NCI-H1436 (cell line): ENCODE results near the gene TPSG1.
A peak's percentile ranks its signal among the peaks of the same experiment; 100 is the strongest.
"Not testable (repeated sequence)": the region's sequence is repeated elsewhere in the genome, so short reads cannot be mapped to it uniquely, and the experiment has no call there.

ENCODE experiments used
- DNase-seq: peaks from one replicate; lab custom pipeline; 2025; lab: John Stamatoyannopoulos, UW

The TPSG1 gene

DNA sequence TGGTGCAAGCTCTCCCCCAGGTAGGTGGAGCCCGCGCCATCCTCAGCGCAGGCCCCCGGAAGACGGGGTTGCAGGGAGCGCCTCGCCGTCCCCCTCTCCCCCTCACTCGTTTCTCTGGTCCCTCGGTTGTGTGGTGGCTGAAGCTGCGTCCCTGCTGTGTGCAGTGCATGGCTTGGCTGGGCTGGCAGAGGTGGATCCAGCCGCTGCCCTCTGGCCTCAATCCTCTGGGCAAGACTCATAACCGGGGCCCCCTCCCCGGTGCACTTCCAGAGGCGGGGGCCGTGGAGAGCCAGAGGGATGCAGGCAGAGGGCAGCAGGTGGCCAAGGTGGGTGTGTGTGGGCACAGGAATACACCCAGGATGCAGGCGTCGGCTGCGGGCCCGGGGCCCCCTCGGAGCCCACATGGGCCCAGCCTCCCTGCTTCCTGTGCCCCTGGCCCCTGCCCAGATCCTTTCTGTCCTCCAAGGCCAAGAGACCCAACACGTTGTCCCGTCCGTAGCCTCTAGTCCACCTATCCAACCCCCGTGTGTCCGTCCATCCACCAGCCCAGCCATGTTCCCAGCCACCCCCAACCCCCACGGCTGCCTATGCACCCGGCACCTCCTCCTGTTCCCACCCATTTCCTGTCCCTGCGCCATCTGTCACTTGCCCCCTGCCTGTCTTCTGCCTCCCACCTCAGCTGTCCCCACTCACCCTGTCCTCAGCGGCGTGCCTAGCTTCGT, 9.3 kb downstream of the TPSG1 start:
- no peak for DNase-seq

DNA sequence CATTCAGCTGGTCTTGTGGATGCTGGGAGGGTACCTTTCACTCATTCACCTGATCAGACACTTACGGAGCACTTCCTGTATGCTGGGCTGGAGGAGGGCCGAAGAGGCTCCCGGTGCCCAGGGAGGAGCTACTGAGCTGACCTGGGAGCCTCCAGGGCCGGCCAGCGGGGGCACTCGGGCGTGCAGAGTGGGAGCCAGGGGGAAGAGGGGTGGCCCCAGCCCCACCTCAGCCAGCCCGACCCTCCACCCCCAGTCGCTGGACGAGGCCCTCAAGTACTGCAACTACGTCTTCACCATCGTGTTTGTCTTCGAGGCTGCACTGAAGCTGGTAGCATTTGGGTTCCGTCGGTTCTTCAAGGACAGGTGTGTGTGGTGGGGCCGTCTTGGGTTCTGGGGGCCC, 10.3 kb downstream of the TPSG1 start:
- no peak for DNase-seq

DNA sequence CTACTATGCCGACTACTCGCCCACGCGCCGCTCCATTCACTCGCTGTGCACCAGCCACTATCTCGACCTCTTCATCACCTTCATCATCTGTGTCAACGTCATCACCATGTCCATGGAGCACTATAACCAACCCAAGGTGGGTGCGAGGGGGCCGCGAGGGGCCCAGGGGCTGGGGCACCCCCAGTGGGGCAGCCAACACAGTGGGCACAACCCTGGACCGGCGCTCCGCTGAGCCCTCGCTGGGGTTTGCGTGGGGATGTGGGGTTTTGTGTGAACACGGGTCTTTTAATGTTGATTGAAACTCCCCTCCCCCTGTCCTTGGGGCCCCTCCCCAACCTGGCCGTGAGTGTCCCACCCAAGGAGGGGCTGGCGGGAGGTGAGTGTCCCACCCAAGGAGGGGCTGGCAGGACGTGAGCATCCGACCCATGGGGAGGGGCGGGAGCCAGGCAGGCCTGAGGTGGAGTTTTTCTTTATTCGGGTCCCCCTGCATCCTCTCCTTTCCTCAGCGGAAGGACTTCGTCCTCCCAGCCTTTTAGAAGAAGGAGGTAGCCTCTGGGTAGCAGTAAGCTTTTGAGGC, 11.2 kb downstream of the TPSG1 start:
- no peak for DNase-seq

DNA sequence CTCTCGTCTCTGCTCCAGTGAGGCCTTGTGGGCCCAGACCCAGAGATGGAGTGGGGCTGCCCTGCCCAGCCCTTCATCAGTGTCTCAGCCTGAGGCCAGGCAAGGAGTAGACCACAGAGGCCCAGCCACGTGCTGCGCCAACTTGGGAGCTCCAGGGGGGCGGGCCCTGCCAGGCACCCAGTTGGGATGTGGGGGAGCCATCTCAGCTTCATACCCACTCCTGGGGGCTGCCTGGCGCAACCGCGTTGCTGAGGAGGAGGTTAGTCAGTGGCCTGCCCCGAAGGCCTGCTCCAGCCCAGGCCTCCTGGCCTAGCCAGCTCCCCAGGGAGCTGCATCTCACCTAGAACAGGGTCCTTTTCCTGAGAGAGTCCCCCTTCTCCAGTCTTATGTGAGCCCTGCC, 11.8 kb downstream of the TPSG1 start:
- DNase-seq: no peak

DNA sequence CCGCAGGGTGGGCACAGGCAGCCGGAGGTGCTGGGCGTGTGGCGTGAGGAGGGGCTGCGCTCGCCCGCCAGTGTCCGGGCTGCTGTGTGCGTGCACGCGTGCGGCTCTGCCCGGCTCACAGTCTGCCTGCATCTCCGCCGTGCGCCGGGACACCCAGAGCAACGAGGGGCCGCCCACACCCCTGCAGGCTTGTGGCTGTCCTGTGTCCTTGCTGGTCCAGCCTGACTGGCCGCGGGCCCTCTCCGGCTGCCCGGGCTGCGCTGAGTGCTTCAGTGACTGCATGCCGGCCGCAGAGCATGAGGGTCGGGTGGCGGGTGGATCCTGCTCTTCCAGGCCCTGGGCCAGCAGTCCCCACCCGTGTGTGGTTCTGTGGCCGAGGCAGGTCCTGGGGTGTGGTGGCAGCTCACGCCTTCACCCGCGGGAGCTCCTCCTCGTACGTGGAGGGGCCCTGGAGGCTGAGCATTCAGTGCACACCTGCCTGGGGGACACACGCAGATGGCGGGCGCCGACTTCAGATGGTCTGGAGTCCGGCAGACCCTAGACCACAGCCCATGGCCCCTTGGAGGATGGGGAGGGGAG, 12.4 kb downstream of the TPSG1 start:
- DNase-seq: no peak

DNA sequence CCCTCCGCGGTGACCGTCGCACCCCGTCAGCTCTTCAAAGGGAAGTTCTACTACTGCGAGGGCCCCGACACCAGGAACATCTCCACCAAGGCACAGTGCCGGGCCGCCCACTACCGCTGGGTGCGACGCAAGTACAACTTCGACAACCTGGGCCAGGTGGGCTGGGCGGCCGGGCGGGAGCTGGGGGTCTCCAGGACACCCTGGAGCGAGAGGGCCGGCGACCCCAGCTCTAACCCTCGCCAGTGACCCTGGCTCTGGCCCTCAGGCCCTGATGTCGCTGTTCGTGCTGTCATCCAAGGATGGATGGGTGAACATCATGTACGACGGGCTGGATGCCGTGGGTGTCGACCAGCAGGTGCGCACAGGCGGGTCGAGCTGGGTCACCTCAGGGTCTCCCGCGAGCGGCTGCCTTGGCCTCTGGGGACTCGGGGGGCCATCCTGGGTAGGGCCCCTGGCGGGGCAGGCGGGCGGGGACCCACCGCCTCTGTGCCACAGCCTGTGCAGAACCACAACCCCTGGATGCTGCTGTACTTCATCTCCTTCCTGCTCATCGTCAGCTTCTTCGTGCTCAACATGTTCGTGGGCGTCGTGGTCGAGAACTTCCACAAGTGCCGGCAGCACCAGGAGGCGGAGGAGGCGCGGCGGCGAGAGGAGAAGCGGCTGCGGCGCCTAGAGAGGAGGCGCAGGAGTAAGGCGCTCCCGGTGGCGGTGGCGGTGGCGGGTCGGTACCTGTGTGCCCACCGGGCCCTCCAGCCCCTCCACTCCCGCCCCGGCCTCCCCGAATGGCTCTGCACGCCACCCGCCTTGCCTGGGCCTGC, 13.4 kb downstream of the TPSG1 start:
- no peak for DNase-seq

DNA sequence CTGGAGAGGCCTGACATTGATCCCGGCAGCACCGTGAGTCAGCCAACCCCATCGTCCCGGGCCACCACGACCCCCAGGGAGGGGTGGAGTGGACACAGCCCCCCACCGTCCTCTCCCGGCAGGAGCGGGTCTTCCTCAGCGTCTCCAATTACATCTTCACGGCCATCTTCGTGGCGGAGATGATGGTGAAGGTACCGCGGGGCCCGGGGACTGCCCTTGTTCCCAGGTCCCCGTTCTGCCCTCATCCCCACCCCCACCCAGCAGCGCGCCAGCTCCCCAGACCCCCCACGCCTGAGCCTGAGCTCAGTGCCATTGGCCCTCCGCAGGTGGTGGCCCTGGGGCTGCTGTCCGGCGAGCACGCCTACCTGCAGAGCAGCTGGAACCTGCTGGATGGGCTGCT, 14.6 kb downstream of the TPSG1 start:
- DNase-seq: no peak

DNA sequence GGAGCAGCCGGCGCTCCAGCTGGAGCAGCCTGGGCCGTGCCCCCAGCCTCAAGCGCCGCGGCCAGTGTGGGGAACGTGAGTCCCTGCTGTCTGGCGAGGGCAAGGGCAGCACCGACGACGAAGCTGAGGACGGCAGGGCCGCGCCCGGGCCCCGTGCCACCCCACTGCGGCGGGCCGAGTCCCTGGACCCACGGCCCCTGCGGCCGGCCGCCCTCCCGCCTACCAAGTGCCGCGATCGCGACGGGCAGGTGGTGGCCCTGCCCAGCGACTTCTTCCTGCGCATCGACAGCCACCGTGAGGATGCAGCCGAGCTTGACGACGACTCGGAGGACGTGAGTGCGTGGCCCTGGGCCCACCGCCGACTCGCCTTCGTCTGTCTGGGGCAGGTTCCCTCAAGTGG, 16.0 kb downstream of the TPSG1 start:
- DNase-seq: no peak

DNA sequence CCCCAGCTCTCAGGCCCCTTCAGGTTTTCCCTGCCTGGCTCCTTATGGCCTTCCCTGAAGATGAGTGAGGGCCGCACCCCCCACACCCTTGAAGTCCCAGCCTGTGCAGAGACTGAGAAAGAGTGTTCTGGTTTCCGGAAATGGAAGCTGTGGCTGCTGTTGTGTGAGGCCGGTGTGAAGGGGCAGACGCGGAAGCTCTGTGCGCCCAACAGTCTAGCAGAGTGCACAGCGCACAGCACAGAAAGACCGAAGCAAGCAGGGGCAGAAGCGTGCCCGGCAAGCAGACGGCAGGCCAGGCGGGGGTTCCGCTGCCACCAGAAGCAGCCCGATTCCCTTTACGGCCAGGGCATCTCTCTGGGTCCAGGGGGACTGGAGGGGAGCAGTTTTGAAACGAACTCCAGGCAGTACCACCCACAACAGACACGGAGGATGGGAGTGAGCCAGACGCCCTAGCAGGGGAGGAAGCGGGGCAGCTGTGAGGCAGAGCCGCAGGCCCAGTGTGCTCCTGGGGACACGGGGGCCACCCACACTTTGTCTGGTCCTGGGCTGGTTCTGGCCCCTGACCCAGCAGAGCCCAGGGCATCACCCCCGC, 16.7 kb downstream of the TPSG1 start:
- no peak for DNase-seq

DNA sequence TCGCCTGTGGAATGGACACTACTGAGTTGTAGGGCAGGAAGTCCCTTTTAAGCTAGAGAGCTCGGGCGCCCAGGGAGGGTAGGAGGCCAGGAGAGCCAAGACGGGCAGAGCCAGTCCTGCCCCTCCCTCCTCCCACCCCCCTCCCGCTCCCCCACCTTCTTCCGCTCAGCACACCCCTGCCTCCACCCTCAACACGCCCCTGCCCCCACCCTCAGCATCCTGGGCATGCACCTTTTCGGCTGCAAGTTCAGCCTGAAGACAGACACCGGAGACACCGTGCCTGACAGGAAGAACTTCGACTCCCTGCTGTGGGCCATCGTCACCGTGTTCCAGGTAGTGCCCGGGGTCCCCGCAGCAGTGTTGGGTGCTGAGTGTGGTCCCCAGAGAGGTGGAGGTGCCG, 18.3 kb downstream of the TPSG1 start:
- no peak for DNase-seq

DNA sequence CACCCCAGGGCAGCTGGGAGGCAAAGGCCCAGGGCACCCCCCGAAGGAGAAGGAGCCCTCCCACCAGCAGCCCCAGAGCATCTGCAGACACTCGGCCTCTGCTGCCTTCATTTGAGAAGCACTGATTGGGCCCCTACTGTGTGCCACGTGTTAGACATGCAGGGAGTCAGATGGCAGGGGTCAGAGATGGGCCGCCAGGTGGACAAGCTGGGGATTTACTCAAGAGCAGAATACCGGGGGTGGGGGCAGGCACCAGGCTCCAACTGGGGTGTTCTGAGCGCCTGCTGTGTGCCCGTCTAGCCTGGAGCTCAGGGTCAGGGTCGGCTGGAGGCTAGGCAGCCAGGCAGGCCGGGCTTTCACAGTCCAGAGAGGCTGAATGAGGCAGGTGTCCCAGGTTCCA, 18.7 kb downstream of the TPSG1 start:
- DNase-seq: no peak

DNA sequence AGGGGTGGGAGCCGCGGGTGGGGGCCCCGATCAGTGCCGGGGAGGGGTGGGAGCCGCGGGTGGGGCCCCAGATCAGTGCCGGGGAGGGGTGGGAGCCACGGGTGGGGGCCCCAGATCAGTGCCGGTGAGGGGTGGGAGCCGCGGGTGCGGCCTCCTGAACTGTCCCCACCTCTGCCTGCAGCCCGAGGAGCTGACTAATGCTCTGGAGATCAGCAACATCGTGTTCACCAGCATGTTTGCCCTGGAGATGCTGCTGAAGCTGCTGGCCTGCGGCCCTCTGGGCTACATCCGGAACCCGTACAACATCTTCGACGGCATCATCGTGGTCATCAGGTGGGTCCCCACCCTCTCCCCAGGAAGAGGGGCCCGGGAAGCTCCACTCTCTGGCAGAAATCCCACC, 20.1 kb downstream of the TPSG1 start:
- no peak for DNase-seq

DNA sequence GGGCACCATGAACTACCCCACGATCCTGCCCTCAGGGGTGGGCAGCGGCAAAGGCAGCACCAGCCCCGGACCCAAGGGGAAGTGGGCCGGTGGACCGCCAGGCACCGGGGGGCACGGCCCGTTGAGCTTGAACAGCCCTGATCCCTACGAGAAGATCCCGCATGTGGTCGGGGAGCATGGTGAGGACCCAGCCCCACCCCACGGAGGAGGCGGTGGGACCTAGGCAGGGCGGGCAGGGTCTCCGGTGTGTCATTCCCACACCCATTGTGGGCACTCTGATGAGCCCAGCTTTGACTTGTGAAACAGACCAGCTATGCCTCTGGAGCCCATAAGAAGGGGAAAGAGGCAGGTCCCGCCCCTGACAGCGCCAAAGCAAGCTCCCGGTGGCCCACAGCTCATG, 22.8 kb downstream of the TPSG1 start:
- DNase-seq: no peak

DNA sequence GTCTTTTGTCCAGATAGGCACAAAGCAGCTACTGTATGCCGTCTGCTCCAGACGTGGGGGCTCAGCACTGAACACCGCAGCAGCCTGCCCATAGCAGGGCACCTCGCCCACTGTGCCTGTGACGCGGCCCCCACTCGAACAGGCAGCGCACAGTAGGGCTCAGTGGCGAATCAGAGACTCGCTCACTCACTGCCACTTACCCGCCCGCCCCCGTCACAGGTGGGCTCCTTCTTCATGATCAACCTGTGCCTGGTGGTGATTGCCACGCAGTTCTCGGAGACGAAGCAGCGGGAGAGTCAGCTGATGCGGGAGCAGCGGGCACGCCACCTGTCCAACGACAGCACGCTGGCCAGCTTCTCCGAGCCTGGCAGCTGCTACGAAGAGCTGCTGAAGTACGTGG, 23.6 kb downstream of the TPSG1 start:
- no peak for DNase-seq

DNA sequence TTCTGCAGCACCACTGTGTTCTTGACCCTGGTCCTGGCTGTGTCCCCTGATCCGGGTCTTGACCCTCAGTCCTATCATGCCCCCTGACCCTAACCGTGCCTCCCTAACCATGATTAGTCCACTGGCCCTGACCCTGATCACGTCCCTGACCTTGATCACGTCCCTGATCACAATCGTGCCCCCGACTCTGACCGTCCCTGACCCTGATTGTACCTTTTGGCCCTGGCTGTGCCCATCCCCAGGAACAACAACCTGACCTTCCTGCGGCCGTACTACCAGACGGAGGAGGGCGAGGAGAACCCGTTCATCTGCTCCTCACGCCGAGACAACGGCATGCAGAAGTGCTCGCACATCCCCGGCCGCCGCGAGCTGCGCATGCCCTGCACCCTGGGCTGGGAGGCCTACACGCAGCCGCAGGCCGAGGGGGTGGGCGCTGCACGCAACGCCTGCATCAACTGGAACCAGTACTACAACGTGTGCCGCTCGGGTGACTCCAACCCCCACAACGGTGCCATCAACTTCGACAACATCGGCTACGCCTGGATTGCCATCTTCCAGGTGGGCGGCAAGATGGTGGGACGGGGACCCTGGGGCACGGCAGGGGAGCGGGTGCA, 24.9 kb downstream of the TPSG1 start:
- DNase-seq: no peak

DNA sequence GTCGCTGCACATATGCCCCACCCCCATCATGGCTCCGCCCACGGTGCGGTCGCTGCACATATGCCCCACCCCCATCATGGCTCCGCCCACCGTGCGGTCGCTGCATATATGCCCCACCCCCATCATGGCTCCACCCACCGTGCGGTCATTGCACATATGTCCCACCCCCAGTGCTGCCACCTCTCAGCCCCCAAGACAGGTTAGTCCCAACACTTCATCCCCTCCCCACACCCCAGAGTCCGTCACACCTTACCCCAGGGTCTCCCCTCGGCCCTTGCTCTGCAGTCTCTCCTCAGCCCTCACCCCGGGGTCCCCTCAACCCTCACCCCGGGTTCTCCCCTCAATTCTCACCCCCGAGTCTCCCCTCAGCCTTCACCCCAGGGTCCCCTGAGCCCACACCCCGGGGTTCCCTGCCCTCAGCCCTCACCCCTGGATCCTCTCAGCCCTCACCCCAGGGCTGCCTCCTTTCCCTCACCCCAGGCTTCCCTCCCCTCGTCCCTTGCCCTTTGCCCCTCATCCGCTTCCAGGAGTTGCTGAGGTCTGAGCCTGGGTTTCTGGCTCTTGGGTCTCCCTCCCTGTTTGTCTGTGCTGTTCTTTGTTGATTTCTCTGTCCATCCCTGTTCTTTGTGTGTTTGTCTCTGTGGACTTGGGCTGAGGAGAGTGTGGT, 25.6 kb downstream of the TPSG1 start:
- no peak for DNase-seq

DNA sequence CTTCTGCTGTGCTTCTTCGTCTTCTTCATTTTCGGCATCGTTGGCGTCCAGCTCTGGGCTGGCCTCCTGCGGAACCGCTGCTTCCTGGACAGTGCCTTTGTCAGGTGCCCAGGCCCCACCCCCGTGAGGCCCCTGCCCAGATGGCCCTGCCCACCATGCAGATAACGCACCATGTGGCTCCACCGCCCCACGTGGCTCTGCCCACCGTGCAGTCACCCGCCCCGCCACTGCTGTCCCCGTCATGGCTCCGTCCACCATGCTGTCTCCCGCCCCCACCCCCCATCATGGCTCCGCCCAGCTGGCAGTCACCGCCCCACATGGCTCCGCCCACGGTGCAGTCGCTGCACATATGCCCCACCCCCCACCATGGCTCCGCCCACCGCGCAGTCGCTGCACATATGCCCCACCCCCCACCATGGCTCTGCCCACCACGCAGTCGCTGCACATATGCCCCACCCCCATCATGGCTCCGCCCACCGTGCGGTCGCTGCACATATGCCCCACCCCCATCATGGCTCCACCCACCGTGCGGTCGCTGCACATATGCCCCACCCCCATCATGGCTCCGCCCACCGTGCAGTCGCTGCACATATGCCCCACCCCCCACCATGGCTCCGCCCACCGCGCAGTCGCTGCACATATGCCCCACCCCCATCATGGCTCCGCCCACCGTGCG, 26.3 kb downstream of the TPSG1 start:
- not testable (repeated sequence) for DNase-seq

DNA sequence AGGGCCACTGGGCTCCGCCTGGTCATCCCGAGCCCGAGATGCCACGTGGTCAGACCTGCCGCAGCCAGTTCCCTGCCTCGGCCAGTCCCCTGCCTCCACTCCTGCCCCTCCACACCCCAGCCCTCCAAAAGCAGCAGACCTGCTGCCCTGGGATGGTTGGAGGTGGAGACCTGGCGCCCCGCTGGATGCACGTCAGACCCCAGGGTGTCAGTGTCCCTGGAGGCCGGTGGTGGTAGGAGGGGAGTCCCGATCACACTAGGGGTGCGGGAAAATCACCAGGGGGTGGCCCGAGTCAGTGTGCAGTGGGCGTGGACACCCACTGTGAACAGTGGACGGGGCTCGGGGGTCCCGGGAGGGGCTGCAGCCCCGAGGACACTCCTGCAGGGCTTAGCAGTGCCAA, 26.9 kb downstream of the TPSG1 start:
- no peak for DNase-seq

DNA sequence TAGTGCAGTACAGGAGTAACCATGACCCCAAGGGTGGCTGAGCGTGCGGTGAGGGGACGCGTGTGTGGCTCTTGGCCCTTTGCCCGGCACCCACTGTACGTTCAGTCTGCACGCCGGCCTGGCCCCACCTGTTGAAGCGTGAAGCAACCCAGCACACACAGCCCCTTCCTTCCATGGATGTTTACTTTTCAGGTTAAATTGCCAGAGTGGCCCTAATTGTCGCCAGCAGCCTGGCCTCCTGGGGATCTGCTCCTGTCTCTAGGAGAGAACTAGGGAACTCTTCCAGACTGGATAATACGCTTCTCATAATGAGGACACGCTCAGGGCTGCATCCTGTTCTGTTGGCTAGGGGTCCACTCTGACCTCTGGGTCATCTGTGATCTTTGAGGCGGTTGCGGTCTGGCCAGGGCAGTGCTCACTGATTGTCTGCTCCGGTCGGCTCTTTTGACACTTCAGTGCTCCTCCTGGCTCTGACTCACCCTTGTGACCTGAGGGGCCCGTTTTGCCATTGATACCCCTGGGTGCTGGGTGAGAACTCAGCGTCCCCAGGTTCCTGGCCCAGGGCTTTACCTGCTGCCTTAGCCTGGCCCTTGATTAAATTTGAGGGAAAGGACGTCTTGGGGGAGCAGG, 27.7 kb downstream of the TPSG1 start:
- DNase-seq: peak; percentile 46

DNA sequence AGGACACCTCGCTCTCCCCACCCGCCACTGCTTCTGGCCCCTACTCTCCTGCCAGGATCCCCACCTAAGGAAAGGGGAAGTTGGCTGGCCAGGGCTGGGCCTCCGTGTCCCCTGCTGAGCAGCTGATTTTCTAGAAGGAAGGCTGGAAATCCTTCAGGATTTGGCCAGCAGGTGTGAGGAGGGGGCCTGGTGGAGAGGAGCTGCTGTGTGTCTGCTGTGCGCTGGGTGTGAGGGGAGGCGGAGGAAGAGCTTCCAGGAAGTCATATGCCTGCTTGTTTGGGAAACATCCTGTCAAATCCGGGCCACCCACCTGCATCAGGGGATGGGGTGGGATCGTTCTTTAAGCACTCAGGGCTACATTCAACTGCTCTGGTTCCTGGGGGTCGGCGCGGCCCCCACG, 28.6 kb downstream of the TPSG1 start:
- no peak for DNase-seq

DNA sequence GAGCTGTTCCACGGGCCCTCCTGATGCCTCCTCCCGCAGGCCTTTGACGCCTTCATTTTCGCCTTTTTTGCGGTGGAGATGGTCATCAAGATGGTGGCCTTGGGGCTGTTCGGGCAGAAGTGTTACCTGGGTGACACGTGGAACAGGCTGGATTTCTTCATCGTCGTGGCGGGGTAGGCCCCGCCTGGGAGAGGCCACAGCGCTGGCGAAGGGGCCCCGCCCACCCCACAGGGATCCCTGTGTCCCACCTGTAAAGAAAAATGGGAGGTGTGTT, 29.7 kb downstream of the TPSG1 start:
- no peak for DNase-seq
